ENCODE data around the gene NMT2.

DNA sequence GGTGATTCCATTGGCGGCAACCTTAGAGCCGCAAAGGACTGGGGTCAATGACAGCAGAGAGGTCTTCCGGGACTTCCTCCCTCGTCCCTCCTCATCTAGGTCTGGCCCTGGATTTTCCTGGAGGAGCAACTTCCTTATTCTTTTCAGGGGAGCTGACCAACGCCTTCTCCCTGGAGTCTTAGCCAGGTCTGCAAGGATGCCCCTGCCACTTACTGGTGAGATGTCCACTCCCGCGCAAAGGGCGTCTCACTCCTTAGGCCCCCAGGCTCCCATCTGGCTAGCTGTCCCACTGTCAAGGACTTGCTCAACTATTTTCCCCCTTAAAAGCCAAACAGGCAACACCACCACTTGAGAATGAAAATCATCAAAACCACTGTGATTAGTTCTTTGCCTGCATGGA is 42.0 kb upstream of the NMT2 start:
- TF ChIP-seq CTCF (conservative IDR thresholded peaks at IDR 0.05 in 1 of 2, IDR thresholded peaks at IDR 0.05 in 1 of 2; ENCODE audit: extremely low read depth in 1 of 2, insufficient read depth in 1 of 2, low read depth in 1 of 2, low read length in 2 of 2) = no peak
- no peak for TF ChIP-seq EZH2 (IDR thresholded peaks at IDR 0.05; ENCODE audit: borderline replicate concordance, low read length)
